Measurements from ENCODE around the gene XCR1.
"Not testable (repeated sequence)": the region's sequence is repeated elsewhere in the genome, so short reads cannot be mapped to it uniquely, and the experiment has no call there.

DNA sequence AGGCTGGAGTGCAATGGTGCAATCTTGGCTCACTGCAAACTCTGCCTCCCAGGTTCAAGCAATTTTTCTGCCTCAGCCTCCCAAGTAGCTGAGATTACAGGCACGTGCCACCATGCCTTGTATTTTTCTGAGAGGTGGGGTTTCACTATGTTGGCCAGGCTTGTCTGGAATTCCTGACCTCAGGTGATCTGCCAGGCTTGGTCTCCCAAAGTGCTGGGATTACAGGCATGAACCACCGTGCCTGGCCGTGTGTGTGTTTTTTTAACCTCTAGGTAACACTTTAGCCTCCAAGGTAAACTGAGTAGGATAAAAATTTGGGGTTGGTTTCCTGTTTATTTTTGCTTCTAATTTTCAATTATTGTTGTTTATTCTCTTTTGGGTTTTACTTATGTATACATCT lies 10.8 kb upstream of the XCR1 start:
- TF ChIP-seq SUZ12 (IDR thresholded peaks at IDR 0.05); BHLHE40 (IDR thresholded peaks at IDR 0.05; ENCODE audit: borderline replicate concordance); SP1 (IDR thresholded peaks at IDR 0.05); LEF1 (IDR thresholded peaks at IDR 0.05; ENCODE audit: borderline replicate concordance); FOXM1 (IDR thresholded peaks at IDR 0.05; ENCODE audit: borderline replicate concordance); L3MBTL2 (conservative IDR thresholded peaks at IDR 0.05); CTBP1 (IDR thresholded peaks at IDR 0.05; ENCODE audit: borderline replicate concordance): not testable (repeated sequence)
